Osteocyte (in vitro differentiated cells): ENCODE results near the gene AK8. TPM values are rescaled to one million over a fixed set of nuclear protein-coding genes. Genes with fewer than 3 reads are reported as not detected.

ENCODE experiments used
- DNase-seq: peaks from one replicate; pipeline ENCODE4 v3.0.0; 2021; ENCODE audit warnings: mixed read lengths; ENCODE audit not compliant: unreplicated experiment; ENCODE audit errors: extremely low spot score
- H3K27ac Mint-ChIP-seq: one replicate; pipeline ENCODE4 v1.8.0; 2021; ENCODE audit warnings: mild to moderate bottlenecking, mixed read lengths; ENCODE audit not compliant: unreplicated experiment
- H3K27me3 Mint-ChIP-seq: one replicate; pipeline ENCODE4 v1.8.0; 2021; ENCODE audit warnings: mixed read lengths; ENCODE audit not compliant: unreplicated experiment
- H3K36me3 Mint-ChIP-seq: one replicate; pipeline ENCODE4 v1.8.0; 2021; ENCODE audit warnings: mixed read lengths; ENCODE audit not compliant: unreplicated experiment
- H3K4me1 Mint-ChIP-seq: one replicate; pipeline ENCODE4 v1.8.0; 2021; ENCODE audit warnings: mixed read lengths; ENCODE audit not compliant: unreplicated experiment
- H3K4me3 Mint-ChIP-seq: one replicate; pipeline ENCODE4 v1.8.0; 2021; ENCODE audit warnings: mild to moderate bottlenecking, moderate library complexity, mixed read lengths; ENCODE audit not compliant: unreplicated experiment
- H3K9me3 Mint-ChIP-seq: one replicate; pipeline ENCODE4 v1.8.0; 2021; ENCODE audit warnings: mixed read lengths; ENCODE audit not compliant: unreplicated experiment
- total RNA-seq: library from RNA; stranded (reverse); gene quantifications from 2 replicates; pipeline ENCODE4 v1.2.1, GENCODE V29; 2021
- TF ChIP-seq, protein P1 (sequence below): fragments of 200-600 bp; sonication (generic); IDR thresholded peaks from 2 replicates; pipeline ENCODE4 v1.5.0; 2021; ENCODE audit warnings: antibody characterized with exemption, mild to moderate bottlenecking, moderate library complexity

The AK8 gene
- total RNA-seq, 1 donor from 2014 or later, result 0.91 TPM

DNA sequence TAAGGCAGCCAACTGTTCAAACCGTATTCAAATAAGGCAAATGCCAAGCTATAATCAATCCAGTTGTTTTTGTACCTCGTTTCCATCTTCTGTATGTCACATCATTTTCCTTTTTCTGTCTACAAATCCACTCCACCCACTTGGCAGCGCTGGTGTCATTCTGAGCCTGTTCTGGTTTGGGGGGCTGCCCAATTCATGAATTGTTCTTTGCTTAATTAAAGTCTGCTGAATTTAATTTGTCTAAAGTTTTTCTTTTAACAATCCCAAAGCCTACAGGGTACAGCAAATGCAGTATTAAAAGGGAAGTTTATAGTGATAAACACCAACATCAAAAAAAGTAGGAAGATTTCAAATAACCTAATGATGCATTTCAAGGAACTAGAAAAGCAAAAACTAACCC lies 114.5 kb downstream of the AK8 start:
- H3K4me1 Mint-ChIP-seq, result peaks cover under 1% of the 10 kb centered on the region
- TF ChIP-seq, protein P1, sequence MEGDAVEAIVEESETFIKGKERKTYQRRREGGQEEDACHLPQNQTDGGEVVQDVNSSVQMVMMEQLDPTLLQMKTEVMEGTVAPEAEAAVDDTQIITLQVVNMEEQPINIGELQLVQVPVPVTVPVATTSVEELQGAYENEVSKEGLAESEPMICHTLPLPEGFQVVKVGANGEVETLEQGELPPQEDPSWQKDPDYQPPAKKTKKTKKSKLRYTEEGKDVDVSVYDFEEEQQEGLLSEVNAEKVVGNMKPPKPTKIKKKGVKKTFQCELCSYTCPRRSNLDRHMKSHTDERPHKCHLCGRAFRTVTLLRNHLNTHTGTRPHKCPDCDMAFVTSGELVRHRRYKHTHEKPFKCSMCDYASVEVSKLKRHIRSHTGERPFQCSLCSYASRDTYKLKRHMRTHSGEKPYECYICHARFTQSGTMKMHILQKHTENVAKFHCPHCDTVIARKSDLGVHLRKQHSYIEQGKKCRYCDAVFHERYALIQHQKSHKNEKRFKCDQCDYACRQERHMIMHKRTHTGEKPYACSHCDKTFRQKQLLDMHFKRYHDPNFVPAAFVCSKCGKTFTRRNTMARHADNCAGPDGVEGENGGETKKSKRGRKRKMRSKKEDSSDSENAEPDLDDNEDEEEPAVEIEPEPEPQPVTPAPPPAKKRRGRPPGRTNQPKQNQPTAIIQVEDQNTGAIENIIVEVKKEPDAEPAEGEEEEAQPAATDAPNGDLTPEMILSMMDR, result no peak
- peak; percentile 19 for DNase-seq
- peaks cover 16% of the 10 kb centered on the region for H3K9me3 Mint-ChIP-seq
- no peaks in the 10 kb centered on the region for H3K36me3 Mint-ChIP-seq
- H3K27ac Mint-ChIP-seq, result no peak overlapping the region
- H3K27me3 Mint-ChIP-seq, result peaks cover 64% of the 10 kb centered on the region
- no peak overlapping the region for H3K4me3 Mint-ChIP-seq

DNA sequence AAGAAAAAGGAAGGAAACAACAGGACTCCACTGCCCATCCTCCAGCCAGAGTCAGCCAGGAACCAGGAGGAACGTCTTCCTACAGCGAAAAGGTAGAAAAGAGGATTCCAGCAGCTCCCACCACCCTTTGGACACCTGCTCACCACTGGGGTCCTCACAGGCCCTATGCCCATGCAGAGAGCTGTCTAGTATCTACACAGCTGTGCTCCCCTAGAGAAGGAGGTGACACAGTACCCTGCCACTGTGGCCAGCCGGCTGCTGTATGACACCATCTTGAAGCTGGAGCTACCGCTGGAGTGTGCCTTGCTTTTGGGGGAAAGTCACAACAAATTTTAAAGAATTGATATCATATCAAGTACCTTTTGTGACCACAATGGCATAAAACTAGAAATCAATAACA lies 115.2 kb downstream of the AK8 start:
- Mint-ChIP-seq H3K27me3 (peaks cover 69% of the 10 kb centered on the region), H3K4me1 (no peaks in the 10 kb centered on the region), H3K9me3 (peaks cover 16% of the 10 kb centered on the region), H3K27ac (no peak overlapping the region), H3K4me3 (no peak overlapping the region), H3K36me3 (no peaks in the 10 kb centered on the region)
- TF ChIP-seq, protein P1, result no peak
- peak; percentile 44 for DNase-seq

DNA sequence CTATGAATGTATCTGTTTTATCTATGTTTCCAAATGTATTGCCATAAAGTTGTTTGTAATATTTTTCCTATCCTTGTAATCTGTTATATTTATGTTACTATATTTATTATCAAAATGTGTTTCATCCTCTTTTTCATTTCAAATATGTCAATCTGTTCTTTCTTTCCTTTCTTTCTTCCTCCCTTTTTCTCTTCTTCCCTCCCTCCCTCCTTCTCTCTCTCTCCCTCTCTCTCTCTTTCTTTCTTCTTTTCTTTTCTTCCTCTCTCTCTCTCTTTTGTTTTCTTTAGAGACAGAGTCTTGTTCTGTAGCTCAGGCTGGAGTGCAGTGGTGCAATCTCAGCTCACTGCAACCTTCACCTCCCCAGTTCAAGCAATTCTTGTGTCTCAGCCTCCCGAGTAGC lies 116.5 kb downstream of the AK8 start:
- Mint-ChIP-seq H3K4me1 (no peaks in the 10 kb centered on the region), H3K27me3 (peaks cover 67% of the 10 kb centered on the region), H3K27ac (no peak overlapping the region), H3K36me3 (no peaks in the 10 kb centered on the region), H3K9me3 (peaks cover 9% of the 10 kb centered on the region), H3K4me3 (no peak overlapping the region)
- DNase-seq, result no peak
- TF ChIP-seq, protein P1, result no peak

DNA sequence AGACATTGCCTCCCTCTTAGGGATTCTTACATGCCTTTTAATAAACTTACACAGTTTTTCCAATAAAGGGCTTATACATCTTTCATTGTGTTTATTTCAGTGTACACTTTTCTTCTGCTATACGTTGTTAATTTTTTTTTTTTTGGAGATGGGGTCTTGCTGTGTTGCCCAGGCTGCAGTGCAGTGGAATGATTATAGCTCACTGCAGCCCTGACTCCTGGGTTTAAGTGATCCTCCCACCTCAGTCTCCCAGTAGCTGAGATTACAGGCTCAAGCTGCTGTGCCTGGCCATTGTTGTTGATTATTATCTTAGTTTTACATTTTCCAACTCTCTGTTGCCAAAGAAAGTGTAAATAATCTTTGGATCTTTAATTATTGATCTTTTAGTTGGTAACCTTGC lies 118.0 kb downstream of the AK8 start:
- H3K4me1 Mint-ChIP-seq, result no peaks in the 10 kb centered on the region
- TF ChIP-seq, protein P1, result no peak
- no peaks in the 10 kb centered on the region for H3K9me3 Mint-ChIP-seq
- no peak for DNase-seq
- H3K27me3 Mint-ChIP-seq, result peaks cover 73% of the 10 kb centered on the region
- no peak overlapping the region for H3K27ac Mint-ChIP-seq
- H3K36me3 Mint-ChIP-seq, result no peaks in the 10 kb centered on the region
- no peak overlapping the region for H3K4me3 Mint-ChIP-seq

DNA sequence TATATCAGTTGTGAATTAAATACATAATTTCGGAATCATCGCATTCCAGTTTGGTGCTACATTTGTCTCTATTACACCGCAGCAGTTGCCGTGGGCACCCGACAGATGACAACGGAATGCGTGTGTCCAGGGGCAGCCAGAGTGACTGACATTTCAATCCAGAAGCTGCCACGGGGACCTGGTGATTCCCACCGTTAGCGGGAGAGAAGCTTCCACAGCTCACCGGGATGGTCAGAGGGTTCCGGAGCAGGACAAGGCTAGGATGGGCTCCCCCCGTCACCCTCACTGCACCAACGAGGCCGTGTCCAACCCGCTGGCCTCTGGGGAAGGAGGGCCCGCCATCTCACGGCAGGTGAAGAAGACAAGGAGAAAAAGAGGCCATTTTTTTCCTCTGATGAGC lies 121.1 kb downstream of the AK8 start:
- Mint-ChIP-seq H3K9me3 (no peaks in the 10 kb centered on the region), H3K27me3 (peaks cover 58% of the 10 kb centered on the region), H3K27ac (no peak overlapping the region), H3K4me1 (no peaks in the 10 kb centered on the region), H3K4me3 (no peak overlapping the region), H3K36me3 (no peaks in the 10 kb centered on the region)
- no peak for DNase-seq
- TF ChIP-seq, protein P1, result no peak
